ENCODE results near the gene SYMPK. TPM values are rescaled to one million over a fixed set of nuclear protein-coding genes. Genes with fewer than 3 reads are reported as not detected.

SYMPK gene
- 23.6 and 24.5 TPM in 2 replicates for total RNA-seq

GRCh38 chr19:45862564-45863334, at the start of gene SYMPK:
Gene SYMPK, minus strand, starts transcription at chr19:45863147. Its CDS starts 8,652 bp downstream, at chr19:45854495.

GRCh38 chr19:45901912-45902650, 39.1 kb upstream of the SYMPK start, which contains the start of gene MYPOP:
Gene MYPOP, minus strand, starts transcription at chr19:45902613. Its CDS starts 840 bp downstream, at chr19:45901773.

GRCh38 chr19:45885556-45886426, 22.8 kb upstream of the SYMPK start, which contains the start of gene IRF2BP1:
Gene IRF2BP1, minus strand, starts transcription at chr19:45886141. Its CDS starts 367 bp downstream, at chr19:45885774.

DNA sequence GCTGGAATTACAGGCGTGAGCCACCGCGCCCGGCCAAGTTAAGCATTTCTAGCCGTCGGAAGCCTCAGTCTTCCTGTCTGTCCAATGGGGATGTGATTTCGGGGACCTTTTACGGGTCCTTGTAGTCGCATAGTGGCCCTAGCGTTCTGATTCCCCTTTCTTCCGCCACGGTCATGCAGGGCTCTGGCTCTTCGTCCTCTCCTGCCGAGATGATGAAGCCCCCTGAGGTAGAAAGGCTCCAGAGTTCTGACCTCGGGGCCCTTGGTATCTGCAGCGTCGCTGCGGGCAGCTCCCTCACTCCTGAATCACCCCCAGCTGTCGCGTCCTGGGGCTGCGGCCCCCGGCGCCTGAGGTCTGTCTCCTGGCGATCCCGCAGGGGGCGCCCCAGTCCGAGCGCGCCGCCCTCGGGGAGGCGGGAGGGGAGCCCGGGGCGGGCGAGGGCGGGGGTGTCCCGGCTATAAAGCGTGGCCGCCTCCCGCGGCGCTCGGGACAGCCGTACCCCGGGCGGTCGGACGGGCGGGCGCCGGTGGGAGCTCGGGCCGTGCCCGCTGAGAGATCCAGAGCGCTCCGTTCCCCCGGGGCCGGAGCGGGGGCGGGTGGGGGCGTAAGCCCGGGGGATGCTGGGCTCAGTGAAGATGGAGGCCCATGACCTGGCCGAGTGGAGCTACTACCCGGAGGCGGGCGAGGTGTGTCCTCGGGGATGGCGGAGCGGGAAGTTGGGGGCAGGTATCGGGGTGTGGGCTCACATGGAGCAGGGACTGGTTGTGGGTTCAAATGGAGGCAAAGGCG, 1.1 kb upstream of the SYMPK start, which contains the start of gene FOXA3:
FOXA3 (plus strand) TSS at position 487 of the 789 bp plus-strand sequence; CDS start at position 618, 131 bp downstream.

GRCh38 chr19:45814851-45815480, 48.0 kb downstream of the SYMPK start, which contains the start of gene RSPH6A:
Gene RSPH6A, minus strand, starts transcription at chr19:45815308. Its CDS starts 132 bp downstream, at chr19:45815176.

GRCh38 chr19:45792470-45793177, 70.3 kb downstream of the SYMPK start, which contains the start of gene DMWD:
Gene DMWD, minus strand, starts transcription at chr19:45792845. Its CDS starts 89 bp downstream, at chr19:45792756.

GRCh38 chr19:45782162-45782691, 80.7 kb downstream of the SYMPK start, which contains the start of gene DMPK:
Gene DMPK, minus strand, starts transcription at chr19:45782490. Its CDS starts 138 bp downstream, at chr19:45782352.

DNA sequence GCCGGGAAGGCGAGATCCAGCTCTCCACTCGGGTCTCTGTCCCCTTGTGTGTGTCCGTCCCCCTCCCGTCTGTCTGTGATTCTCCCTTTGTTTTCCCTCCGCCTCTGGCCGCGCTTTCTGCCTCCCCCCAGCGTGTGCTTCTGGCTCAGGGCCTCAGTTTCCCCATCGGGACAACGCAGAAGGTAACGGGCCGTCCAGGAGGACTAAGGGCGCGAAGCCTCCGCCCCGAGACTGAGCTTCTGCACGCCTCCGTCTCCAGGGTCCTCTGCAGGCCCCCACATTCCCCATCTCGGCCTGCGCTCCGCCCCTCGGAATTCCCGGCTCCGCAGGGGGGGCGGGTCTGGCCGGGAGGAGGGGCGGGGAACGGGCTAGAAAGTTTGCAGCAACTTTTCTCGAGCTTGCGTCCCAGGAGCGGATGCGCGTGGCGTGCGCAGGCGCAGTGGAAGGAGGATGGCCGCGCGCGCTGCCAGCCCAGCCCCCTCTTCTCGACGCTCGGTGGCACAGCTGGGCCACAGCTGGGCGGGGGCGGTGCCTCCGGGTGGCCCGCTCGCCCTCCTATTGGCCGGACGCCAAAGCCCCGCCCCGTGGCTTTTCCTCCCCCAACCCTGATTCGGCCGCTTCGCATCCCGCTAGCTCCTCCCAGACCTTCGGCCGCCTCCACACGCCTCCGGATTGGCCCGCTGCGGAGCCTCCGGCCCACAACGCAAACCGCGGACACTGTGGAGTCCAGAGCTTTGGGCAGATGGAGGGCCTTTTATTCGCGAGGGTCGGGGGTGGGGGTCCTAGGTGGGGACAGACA, 93.8 kb downstream of the SYMPK start, which contains the start of gene SIX5:
SIX5 (minus strand) TSS at position 269 of the 799 bp plus-strand sequence. CDS start 408 bp downstream, outside the sequence.

Other genes with a start within 250 kb of the SYMPK start
- 84.8 and 113 TPM in 2 replicates for gene EML2, start 223.8 kb downstream of the SYMPK start, total RNA-seq
- 0.43 and 0.96 TPM in 2 replicates for gene GIPR, start 194.9 kb downstream of the SYMPK start, total RNA-seq
- gene SNRPD2, start 171.2 kb downstream of the SYMPK start, total RNA-seq, result 284 and 297 TPM in 2 replicates
- 10.7 and 16.1 TPM in 2 replicates for gene QPCTL, start 170.5 kb downstream of the SYMPK start, total RNA-seq
- 6.0 TPM in 2 replicates for gene FBXO46, start 132.3 kb downstream of the SYMPK start, total RNA-seq
- gene MEIOSIN, start 129.7 kb downstream of the SYMPK start, total RNA-seq, result not detected in 2 replicates
- gene SIX5, start 93.9 kb downstream of the SYMPK start, total RNA-seq, result 4.8 and 5.8 TPM in 2 replicates
- 5.1 and 9.6 TPM in 2 replicates for gene DMPK, start 80.7 kb downstream of the SYMPK start, total RNA-seq
- gene DMWD, start 70.3 kb downstream of the SYMPK start, total RNA-seq, result 27.0 and 33.5 TPM in 2 replicates
- not detected in 2 replicates for gene RSPH6A, start 47.8 kb downstream of the SYMPK start, total RNA-seq
- gene FOXA3, start 1.2 kb upstream of the SYMPK start, total RNA-seq, result 0.24 TPM in 1 of 2 replicates, not detected in the other
- 21.7 and 26.9 TPM in 2 replicates for gene IRF2BP1, start 23.0 kb upstream of the SYMPK start, total RNA-seq
- gene MYPOP, start 39.5 kb upstream of the SYMPK start, total RNA-seq, result 1.7 and 2.7 TPM in 2 replicates
- gene NANOS2, start 51.6 kb upstream of the SYMPK start, total RNA-seq, result not detected in 2 replicates
- gene NOVA2, start 110.7 kb upstream of the SYMPK start, total RNA-seq, result under 0.01 TPM in 1 of 2 replicates, not detected in the other
- gene CCDC61, start 132.3 kb upstream of the SYMPK start, total RNA-seq, result 5.3 and 6.2 TPM in 2 replicates
- gene PGLYRP1, start 159.9 kb upstream of the SYMPK start, total RNA-seq, result not detected in 2 replicates
- not detected in 2 replicates for gene IGFL4, start 177.9 kb upstream of the SYMPK start, total RNA-seq